ENCODE results near the gene ADIPOQ. TPM values are rescaled to one million over a fixed set of nuclear protein-coding genes. Genes with fewer than 3 reads are reported as not detected.

The ADIPOQ gene
- total and polyA plus RNA-seq, 2 of the 13 experiments (the other 11 are each of a cell fraction or from before 2014, with no cell fraction given): not detected

DNA sequence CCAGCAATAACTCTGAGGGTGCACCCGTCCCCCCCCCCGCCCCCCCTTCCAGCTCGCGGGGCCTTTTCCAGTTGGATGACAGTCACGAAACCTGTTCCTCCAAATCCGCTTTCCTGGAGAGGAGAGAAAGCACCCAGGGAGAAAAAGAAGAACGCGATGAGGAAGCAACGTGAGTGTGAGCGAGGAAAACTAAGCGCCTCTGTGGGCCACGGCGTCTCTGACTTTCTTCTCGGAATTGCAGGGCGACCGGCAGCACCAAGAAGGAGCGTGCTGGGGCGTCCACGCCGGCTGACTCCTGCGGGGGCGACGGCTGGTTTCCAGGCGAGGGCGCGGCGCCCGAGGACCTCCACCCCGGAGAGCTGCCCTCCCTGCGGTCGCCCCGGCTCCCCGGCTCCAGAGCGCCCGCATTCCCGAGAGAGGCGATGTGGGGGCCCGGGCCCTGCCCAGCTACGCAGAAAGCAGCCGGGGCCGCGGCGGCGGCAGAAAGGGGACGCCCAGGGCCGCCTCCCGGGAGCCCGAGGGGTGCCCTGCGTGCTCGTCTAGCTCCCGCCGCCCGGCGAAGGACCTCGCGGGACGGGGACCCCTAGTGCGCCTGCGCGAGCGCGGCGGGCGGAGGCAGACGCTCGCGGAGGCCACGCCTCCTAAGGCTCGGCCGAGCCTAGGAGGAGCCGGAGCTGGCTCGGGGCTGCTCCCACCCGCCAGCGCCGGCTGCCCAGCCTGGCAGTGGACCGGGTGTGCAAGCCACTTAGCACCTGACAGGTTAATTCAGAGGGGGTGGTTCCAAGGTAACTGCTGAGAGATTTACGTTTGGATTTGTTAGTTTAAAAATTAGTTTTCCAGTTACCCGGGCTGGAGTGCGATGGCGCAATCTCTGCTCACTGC is 15.3 kb upstream of the ADIPOQ start (continued):
- TF ChIP-seq CBX2 (IDR thresholded peaks at IDR 0.05; ENCODE audit: low read depth, low read length): no peak
- TF ChIP-seq CBX2 (CRISPR knock-in tag; IDR thresholded peaks at IDR 0.05; ENCODE audit: low read depth): no peak
- TF ChIP-seq SAP130 (CRISPR knock-in tag; IDR thresholded peaks at IDR 0.05; ENCODE audit: low read depth): no peak
- no peak for TF ChIP-seq RCOR2 (CRISPR knock-in tag; IDR thresholded peaks at IDR 0.05)
- no peak; the same call in 1 of the 2 replicates for TF ChIP-seq PHF8 (CRISPR knock-in tag; IDR thresholded peaks at IDR 0.05)
- TF ChIP-seq MED8 (CRISPR knock-in tag; IDR thresholded peaks at IDR 0.05; ENCODE audit: insufficient replicate concordance): no peak
- TF ChIP-seq, protein P1, sequence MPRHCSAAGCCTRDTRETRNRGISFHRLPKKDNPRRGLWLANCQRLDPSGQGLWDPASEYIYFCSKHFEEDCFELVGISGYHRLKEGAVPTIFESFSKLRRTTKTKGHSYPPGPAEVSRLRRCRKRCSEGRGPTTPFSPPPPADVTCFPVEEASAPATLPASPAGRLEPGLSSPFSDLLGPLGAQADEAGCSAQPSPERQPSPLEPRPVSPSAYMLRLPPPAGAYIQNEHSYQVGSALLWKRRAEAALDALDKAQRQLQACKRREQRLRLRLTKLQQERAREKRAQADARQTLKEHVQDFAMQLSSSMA (CRISPR knock-in tag; IDR thresholded peaks at IDR 0.05): no peak
- no peak for TF ChIP-seq CREB1 (IDR thresholded peaks at IDR 0.05)
- TF ChIP-seq CREB1 (CRISPR knock-in tag; IDR thresholded peaks at IDR 0.05): no peak
- 0 out of 2 replicates have a peak, but pooled peaks have one; percentile 24 for TF ChIP-seq SRY (CRISPR knock-in tag; IDR thresholded peaks at IDR 0.05)
- TF ChIP-seq ZNF577 (CRISPR knock-in tag; IDR thresholded peaks at IDR 0.05; ENCODE audit: borderline replicate concordance, low read depth): no peak
- peak; percentile 62 for TF ChIP-seq IKZF4 (CRISPR knock-in tag; IDR thresholded peaks at IDR 0.05; ENCODE audit: borderline replicate concordance, low read depth, not compliant biosample characterization)
- TF ChIP-seq ZNF530 (CRISPR knock-in tag; IDR thresholded peaks at IDR 0.05; ENCODE audit: low read depth): no peak
- no peak for TF ChIP-seq SP1 (IDR thresholded peaks at IDR 0.05)
- 0 out of 2 replicates have a peak, but pooled peaks have one; percentile 35 for TF ChIP-seq SP1 (CRISPR knock-in tag; IDR thresholded peaks at IDR 0.05)
- TF ChIP-seq XBP1 (CRISPR knock-in tag; IDR thresholded peaks at IDR 0.05): no peak
- no peak for TF ChIP-seq ZNF101 (CRISPR knock-in tag; IDR thresholded peaks at IDR 0.05; ENCODE audit: borderline replicate concordance, low read depth)
- TF ChIP-seq STAT5B (CRISPR knock-in tag; IDR thresholded peaks at IDR 0.05): no peak
- TF ChIP-seq, protein P2, sequence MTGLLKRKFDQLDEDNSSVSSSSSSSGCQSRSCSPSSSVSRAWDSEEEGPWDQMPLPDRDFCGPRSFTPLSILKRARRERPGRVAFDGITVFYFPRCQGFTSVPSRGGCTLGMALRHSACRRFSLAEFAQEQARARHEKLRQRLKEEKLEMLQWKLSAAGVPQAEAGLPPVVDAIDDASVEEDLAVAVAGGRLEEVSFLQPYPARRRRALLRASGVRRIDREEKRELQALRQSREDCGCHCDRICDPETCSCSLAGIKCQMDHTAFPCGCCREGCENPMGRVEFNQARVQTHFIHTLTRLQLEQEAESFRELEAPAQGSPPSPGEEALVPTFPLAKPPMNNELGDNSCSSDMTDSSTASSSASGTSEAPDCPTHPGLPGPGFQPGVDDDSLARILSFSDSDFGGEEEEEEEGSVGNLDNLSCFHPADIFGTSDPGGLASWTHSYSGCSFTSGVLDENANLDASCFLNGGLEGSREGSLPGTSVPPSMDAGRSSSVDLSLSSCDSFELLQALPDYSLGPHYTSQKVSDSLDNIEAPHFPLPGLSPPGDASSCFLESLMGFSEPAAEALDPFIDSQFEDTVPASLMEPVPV (CRISPR knock-in tag; IDR thresholded peaks at IDR 0.05): no peak
- TF ChIP-seq, protein P3, sequence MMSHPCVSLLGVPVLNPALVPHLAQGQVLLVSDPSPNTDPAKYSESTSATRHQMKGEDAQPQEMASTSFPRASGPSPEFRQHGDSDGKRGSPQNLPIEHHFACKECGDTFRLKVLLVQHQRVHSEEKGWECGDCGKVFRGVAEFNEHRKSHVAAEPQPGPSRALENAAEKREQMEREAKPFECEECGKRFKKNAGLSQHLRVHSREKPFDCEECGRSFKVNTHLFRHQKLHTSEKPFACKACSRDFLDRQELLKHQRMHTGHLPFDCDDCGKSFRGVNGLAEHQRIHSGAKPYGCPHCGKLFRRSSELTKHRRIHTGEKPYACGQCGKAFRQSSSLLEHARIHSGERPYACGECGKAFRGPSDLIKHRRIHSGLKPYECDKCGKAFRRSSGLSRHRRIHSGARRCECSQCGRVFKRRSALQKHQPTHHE (CRISPR knock-in tag; IDR thresholded peaks at IDR 0.05; ENCODE audit: borderline replicate concordance): no peak
- no peak for TF ChIP-seq ZNF724P (CRISPR knock-in tag; IDR thresholded peaks at IDR 0.05; ENCODE audit: borderline replicate concordance)
- TF ChIP-seq JUN (CRISPR knock-in tag; IDR thresholded peaks at IDR 0.05): no peak
- TF ChIP-seq MEIS2 (CRISPR knock-in tag; IDR thresholded peaks at IDR 0.05): no peak
- no peak for TF ChIP-seq ZMYM3 (CRISPR knock-in tag; IDR thresholded peaks at IDR 0.05)
- TF ChIP-seq RBM39 (IDR thresholded peaks at IDR 0.05; ENCODE audit: low read depth, low read length, poor library complexity, severe bottlenecking): peak; percentile 52
- 0 out of 2 replicates have a peak, but pooled peaks have one; percentile 40 for TF ChIP-seq ZSCAN21 (CRISPR knock-in tag; IDR thresholded peaks at IDR 0.05; ENCODE audit: borderline replicate concordance)
